Endodermal cell (in vitro differentiated cells): Measurements from ENCODE around the gene SLX4IP. TPM values are rescaled to one million over a fixed set of nuclear protein-coding genes. Genes with fewer than 3 reads are reported as not detected.

Experiments
- DNase-seq: peaks from one replicate; pipeline ENCODE4 v3.0.0-alpha.2; 2017
- H3K27ac ChIP-seq: 2 replicates; pipeline ENCODE4 v1.5.1; 2013; ENCODE audit warnings: mild to moderate bottlenecking, low read depth, low read length, moderate library complexity
- H3K27me3 ChIP-seq: 2 replicates; pipeline ENCODE4 v1.6.1; 2013; ENCODE audit warnings: mild to moderate bottlenecking, low read length, moderate library complexity; ENCODE audit not compliant: insufficient read depth, control insufficient read depth, poor library complexity, severe bottlenecking
- H3K36me3 ChIP-seq: 2 replicates; pipeline ENCODE4 v1.7.0; 2013; ENCODE audit warnings: mild to moderate bottlenecking, low read length, moderate library complexity; ENCODE audit not compliant: control insufficient read depth, insufficient read depth
- H3K4me1 ChIP-seq: one replicate; pipeline ENCODE4 v1.7.0; 2013; ENCODE audit warnings: low read length; ENCODE audit not compliant: control insufficient read depth, insufficient read depth
- H3K4me3 ChIP-seq: 2 replicates; pipeline ENCODE4 v1.5.1; 2013; ENCODE audit warnings: mild to moderate bottlenecking, low read length, moderate library complexity
- H3K9ac ChIP-seq: 2 replicates; pipeline ENCODE4 v1.6.1; 2013; ENCODE audit warnings: mild to moderate bottlenecking, low read length, moderate library complexity; ENCODE audit not compliant: poor library complexity, severe bottlenecking; ENCODE audit errors: extremely low read depth
- H3K9me3 ChIP-seq: 2 replicates; pipeline ENCODE4 v1.6.1; 2013; ENCODE audit warnings: mild to moderate bottlenecking, low read length, moderate library complexity; ENCODE audit not compliant: control insufficient read depth
- H3K27ac Mint-ChIP-seq: 2 replicates; pipeline ENCODE4 v1.8.0; 2020; ENCODE audit warnings: mixed read lengths
- H3K27me3 Mint-ChIP-seq: 2 replicates; pipeline ENCODE4 v1.8.0; 2021; ENCODE audit warnings: mild to moderate bottlenecking, mixed read lengths; ENCODE audit not compliant: insufficient read depth
- H3K36me3 Mint-ChIP-seq: 2 replicates; pipeline ENCODE4 v1.8.0; 2020; ENCODE audit warnings: low read depth, mixed read lengths
- H3K4me1 Mint-ChIP-seq: 2 replicates; pipeline ENCODE4 v1.8.0; 2020; ENCODE audit warnings: mixed read lengths
- H3K4me3 Mint-ChIP-seq: 2 replicates; pipeline ENCODE4 v1.8.0; 2020; ENCODE audit warnings: mild to moderate bottlenecking, moderate library complexity, mixed read lengths
- H3K9me3 Mint-ChIP-seq: 2 replicates; pipeline ENCODE4 v1.8.0; 2020; ENCODE audit warnings: mild to moderate bottlenecking, mixed read lengths
- CTCF ChIP-seq: fragments of 200-600 bp; sonication (generic); conservative IDR thresholded peaks from 2 replicates; pipeline ENCODE4 v1.5.0; 2021; ENCODE audit warnings: antibody characterized with exemption, mild to moderate bottlenecking
- WGBS, 2 experiments: methylation state at CpG; one replicate each; pipeline versions ENCODE4 v1.1.5 to v1.1.7; 2013; ENCODE audit warnings: missing lambda C conversion rate in 2 of 2, mixed read lengths in 1 of 2; ENCODE audit not compliant: insufficient coverage in 1 of 2, insufficient read length in 1 of 2; 5-methylcytosine and 5-hydroxymethylcytosine counted together
- total RNA-seq, 2 donors: library from RNA; stranded (reverse); fragmentation: NEBNext Ultra II Directional in 1 of 2; extraction: Animal tissue kit (Norgen Biotek cat#: 25700) in 1 of 2; gene quantifications; 2 replicates in 1 of 2; 3 replicates in 1 of 2; pipeline ENCODE4 v1.2.1, GENCODE V29; 2021

Gene SLX4IP
- total RNA-seq, 2 donors from 2014 or later = 9.2 to 9.5 TPM

GRCh38 chr20:10454151-10454750 lies 19.1 kb downstream of the SLX4IP start:
- no peak overlapping the region for H3K4me3 ChIP-seq
- H3K4me1 ChIP-seq = no peaks in the 10 kb centered on the region
- TF ChIP-seq CTCF = no peak
- no peaks in the 10 kb centered on the region for H3K27me3 ChIP-seq
- no peaks in the 10 kb centered on the region for H3K36me3 ChIP-seq
- H3K9me3 ChIP-seq = peaks cover 9% of the 10 kb centered on the region
- Mint-ChIP-seq H3K4me1 (no peaks in the 10 kb centered on the region), H3K36me3 (peaks cover 14% of the 10 kb centered on the region), H3K27ac (no peak overlapping the region), H3K27me3 (no peaks in the 10 kb centered on the region), H3K4me3 (no peak overlapping the region), H3K9me3 (peaks cover 2% of the 10 kb centered on the region)
- H3K27ac ChIP-seq = no peak overlapping the region
- H3K9ac ChIP-seq = no peak overlapping the region
- no peak for DNase-seq

- Mint-ChIP-seq H3K4me3 (no peak overlapping the region), H3K36me3 (peaks cover 30% of the 10 kb centered on the region), H3K27me3 (no peaks in the 10 kb centered on the region), H3K9me3 (peaks cover 17% of the 10 kb centered on the region), H3K27ac (no peak overlapping the region), H3K4me1 (peaks cover 5% of the 10 kb centered on the region)
- Histone ChIP-seq H3K27ac (no peak overlapping the region), H3K9me3 (peaks cover 19% of the 10 kb centered on the region), H3K4me3 (no peak overlapping the region), H3K36me3 (no peaks in the 10 kb centered on the region), H3K27me3 (no peaks in the 10 kb centered on the region), H3K9ac (no peak overlapping the region), H3K4me1 (no peaks in the 10 kb centered on the region)
- 96 to 100% methylated on average over 1 to 2 of the region's 2 CpGs for WGBS, 2 experiments
- TF ChIP-seq CTCF = no peak
- DNase-seq = no peak
These were observed 26.4 kb downstream of the SLX4IP start for GRCh38 chr20:10461495-10461894.

GRCh38 chr20:10462516-10462915 lies 27.4 kb downstream of the SLX4IP start:
- H3K4me3 ChIP-seq = no peak overlapping the region
- no peaks in the 10 kb centered on the region for H3K27me3 Mint-ChIP-seq
- no peak for DNase-seq
- H3K9ac ChIP-seq = no peak overlapping the region
- peaks cover 15% of the 10 kb centered on the region for H3K4me1 Mint-ChIP-seq
- no peaks in the 10 kb centered on the region for H3K36me3 ChIP-seq
- TF ChIP-seq CTCF = no peak
- peaks cover 15% of the 10 kb centered on the region for H3K9me3 Mint-ChIP-seq
- peaks cover 29% of the 10 kb centered on the region for H3K36me3 Mint-ChIP-seq
- no peaks in the 10 kb centered on the region for H3K27me3 ChIP-seq
- no peak overlapping the region for H3K27ac ChIP-seq
- H3K4me3 Mint-ChIP-seq = no peak overlapping the region
- peaks cover 4% of the 10 kb centered on the region for H3K4me1 ChIP-seq
- peaks cover 13% of the 10 kb centered on the region for H3K9me3 ChIP-seq
- H3K27ac Mint-ChIP-seq = no peak overlapping the region
